HL-60 (cell line): ENCODE data around the gene IFITM2.

Source experiments
- DNase-seq, 2 experiments: peaks; one replicate each; pipeline ENCODE4 v3.0.0-alpha.2; 2010 to 2020; ENCODE audit warnings: low read depth in 1 of 2, low spot score in 1 of 2
- H3K27ac ChIP-seq: fragments of 250-450 bp; sonication (Bioruptor Pico); replicated peaks from 2 replicates; pipeline ENCODE4 v1.5.1; 2020; ENCODE audit warnings: mild to moderate bottlenecking, moderate library complexity
- H3K27me3 ChIP-seq: fragments of 250-450 bp; sonication (Bioruptor Pico); 2 replicates; pipeline ENCODE4 v1.5.1; 2021; ENCODE audit warnings: mild to moderate bottlenecking, moderate library complexity; ENCODE audit not compliant: insufficient read depth, poor library complexity, severe bottlenecking
- H3K4me3 ChIP-seq: replicated peaks from 2 replicates; pipeline ENCODE4 v1.5.1; 2011; ENCODE audit warnings: mild to moderate bottlenecking, control low read depth, low read length; ENCODE audit not compliant: insufficient read depth
- GABPA ChIP-seq: IDR thresholded peaks from 2 replicates; pipeline ENCODE4 v1.6.1; 2012; ENCODE audit warnings: low read depth
- POLR2AphosphoS5 ChIP-seq: IDR thresholded peaks from 2 replicates; pipeline ENCODE4 v1.6.1; 2012; ENCODE audit warnings: low read depth
- SPI1 ChIP-seq: IDR thresholded peaks from 2 replicates; pipeline ENCODE4 v1.6.1; 2012; ENCODE audit warnings: low read depth, mild to moderate bottlenecking, borderline replicate concordance
- TF ChIP-seq, protein P1 (sequence below): IDR thresholded peaks from one replicate; pipeline ENCODE4 v1.5.1; 2011; ENCODE audit warnings: low read length, control low read depth, inconsistent platforms; ENCODE audit not compliant: insufficient read depth
- TF ChIP-seq, protein P2 (sequence below): IDR thresholded peaks from 2 replicates; pipeline ENCODE4 v1.6.1; 2012; ENCODE audit warnings: low read depth; ENCODE audit not compliant: insufficient replicate concordance

Gene IFITM2

DNA sequence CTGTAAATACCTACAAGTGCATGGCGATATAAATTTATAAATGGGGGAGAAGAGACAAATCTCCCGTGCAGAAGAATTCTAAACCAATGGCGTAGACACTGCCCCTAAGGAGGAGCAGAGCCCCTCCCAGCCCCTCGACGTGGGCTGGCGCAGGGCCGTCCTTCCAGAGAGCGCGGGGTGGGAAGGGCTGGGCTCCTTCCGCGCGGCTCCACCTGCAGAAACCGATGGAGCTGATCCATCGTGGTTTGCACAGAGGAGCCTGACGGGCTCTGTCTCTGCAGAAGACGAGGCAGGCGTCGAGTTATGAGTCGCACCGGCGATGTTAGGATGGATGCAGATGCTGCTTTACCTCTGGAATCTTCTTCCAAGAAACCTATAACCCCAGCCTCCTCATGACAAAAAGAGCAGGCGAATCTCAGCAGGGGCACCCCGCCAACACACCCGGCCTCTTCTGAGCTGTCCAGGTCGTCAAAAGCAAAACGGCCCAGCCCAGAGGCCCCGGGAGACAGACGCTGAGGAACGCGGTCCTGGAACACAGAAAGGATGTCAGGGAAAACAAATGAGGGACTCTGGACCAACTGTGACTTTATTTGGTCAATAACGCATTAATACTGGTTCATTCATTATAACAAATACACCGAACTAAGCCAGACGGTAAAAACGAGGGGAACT, 50.6 kb downstream of the IFITM2 start:
- Histone ChIP-seq H3K27me3 (no peaks in the 10 kb centered on the region), H3K27ac (no peak overlapping the region), H3K4me3 (no peak overlapping the region)
- TF ChIP-seq, protein P1, sequence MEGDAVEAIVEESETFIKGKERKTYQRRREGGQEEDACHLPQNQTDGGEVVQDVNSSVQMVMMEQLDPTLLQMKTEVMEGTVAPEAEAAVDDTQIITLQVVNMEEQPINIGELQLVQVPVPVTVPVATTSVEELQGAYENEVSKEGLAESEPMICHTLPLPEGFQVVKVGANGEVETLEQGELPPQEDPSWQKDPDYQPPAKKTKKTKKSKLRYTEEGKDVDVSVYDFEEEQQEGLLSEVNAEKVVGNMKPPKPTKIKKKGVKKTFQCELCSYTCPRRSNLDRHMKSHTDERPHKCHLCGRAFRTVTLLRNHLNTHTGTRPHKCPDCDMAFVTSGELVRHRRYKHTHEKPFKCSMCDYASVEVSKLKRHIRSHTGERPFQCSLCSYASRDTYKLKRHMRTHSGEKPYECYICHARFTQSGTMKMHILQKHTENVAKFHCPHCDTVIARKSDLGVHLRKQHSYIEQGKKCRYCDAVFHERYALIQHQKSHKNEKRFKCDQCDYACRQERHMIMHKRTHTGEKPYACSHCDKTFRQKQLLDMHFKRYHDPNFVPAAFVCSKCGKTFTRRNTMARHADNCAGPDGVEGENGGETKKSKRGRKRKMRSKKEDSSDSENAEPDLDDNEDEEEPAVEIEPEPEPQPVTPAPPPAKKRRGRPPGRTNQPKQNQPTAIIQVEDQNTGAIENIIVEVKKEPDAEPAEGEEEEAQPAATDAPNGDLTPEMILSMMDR: no peak
- no peak for TF ChIP-seq SPI1
- TF ChIP-seq, protein P2, sequence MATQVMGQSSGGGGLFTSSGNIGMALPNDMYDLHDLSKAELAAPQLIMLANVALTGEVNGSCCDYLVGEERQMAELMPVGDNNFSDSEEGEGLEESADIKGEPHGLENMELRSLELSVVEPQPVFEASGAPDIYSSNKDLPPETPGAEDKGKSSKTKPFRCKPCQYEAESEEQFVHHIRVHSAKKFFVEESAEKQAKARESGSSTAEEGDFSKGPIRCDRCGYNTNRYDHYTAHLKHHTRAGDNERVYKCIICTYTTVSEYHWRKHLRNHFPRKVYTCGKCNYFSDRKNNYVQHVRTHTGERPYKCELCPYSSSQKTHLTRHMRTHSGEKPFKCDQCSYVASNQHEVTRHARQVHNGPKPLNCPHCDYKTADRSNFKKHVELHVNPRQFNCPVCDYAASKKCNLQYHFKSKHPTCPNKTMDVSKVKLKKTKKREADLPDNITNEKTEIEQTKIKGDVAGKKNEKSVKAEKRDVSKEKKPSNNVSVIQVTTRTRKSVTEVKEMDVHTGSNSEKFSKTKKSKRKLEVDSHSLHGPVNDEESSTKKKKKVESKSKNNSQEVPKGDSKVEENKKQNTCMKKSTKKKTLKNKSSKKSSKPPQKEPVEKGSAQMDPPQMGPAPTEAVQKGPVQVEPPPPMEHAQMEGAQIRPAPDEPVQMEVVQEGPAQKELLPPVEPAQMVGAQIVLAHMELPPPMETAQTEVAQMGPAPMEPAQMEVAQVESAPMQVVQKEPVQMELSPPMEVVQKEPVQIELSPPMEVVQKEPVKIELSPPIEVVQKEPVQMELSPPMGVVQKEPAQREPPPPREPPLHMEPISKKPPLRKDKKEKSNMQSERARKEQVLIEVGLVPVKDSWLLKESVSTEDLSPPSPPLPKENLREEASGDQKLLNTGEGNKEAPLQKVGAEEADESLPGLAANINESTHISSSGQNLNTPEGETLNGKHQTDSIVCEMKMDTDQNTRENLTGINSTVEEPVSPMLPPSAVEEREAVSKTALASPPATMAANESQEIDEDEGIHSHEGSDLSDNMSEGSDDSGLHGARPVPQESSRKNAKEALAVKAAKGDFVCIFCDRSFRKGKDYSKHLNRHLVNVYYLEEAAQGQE: no peak
- no peak for TF ChIP-seq POLR2AphosphoS5
- TF ChIP-seq GABPA: no peak
- no peak for DNase-seq
